Naive B cell (primary cell): ENCODE results near the gene VILL. TPM values are rescaled to one million over a fixed set of nuclear protein-coding genes. Genes with fewer than 3 reads are reported as not detected.

Experiments
- ATAC-seq, 2 donors: fragments of 150-1000 bp; cut with Tn5 transposase; 2 replicates each; pipeline ENCODE4 v1.10.0; 2021; ENCODE audit warnings: low read depth in 2 of 2, mild to moderate bottlenecking in 2 of 2, moderate library complexity in 2 of 2
- DNase-seq: peaks from one replicate; pipeline ENCODE4 v3.0.0; 2022
- H3K27ac Mint-ChIP-seq, 6 donors: one replicate each; pipeline ENCODE4 v1.8.0; 2020 to 2022; ENCODE audit warnings: mild to moderate bottlenecking in 6 of 6, mixed read lengths in 6 of 6, moderate library complexity in 5 of 6, inconsistent platforms in 2 of 6
- H3K27me3 Mint-ChIP-seq, 3 donors: one replicate each; pipeline ENCODE4 v1.8.0; 2021 to 2022; ENCODE audit warnings: mixed read lengths in 3 of 3, mild to moderate bottlenecking in 1 of 3
- H3K36me3 Mint-ChIP-seq, 2 donors: one replicate each; pipeline ENCODE4 v1.8.0; 2020 to 2022; ENCODE audit warnings: mixed read lengths in 2 of 2, inconsistent platforms in 1 of 2, mild to moderate bottlenecking in 1 of 2
- H3K4me1 Mint-ChIP-seq, 3 donors: one replicate each; pipeline ENCODE4 v1.8.0; 2020 to 2022; ENCODE audit warnings: mixed read lengths in 3 of 3, inconsistent platforms in 1 of 3, mild to moderate bottlenecking in 1 of 3, moderate library complexity in 1 of 3
- H3K4me3 Mint-ChIP-seq, 8 donors: one replicate each; pipeline ENCODE4 v1.8.0; 2020 to 2022; ENCODE audit warnings: mild to moderate bottlenecking in 8 of 8, mixed read lengths in 8 of 8, moderate library complexity in 8 of 8, inconsistent platforms in 2 of 8
- H3K9me3 Mint-ChIP-seq, 7 donors: one replicate each; pipeline ENCODE4 v1.8.0; 2020 to 2022; ENCODE audit warnings: mixed read lengths in 7 of 7, mild to moderate bottlenecking in 5 of 7, inconsistent platforms in 2 of 7, moderate library complexity in 1 of 7
- polyA plus RNA-seq, 6 donors: library from polyadenylated mRNA; unstranded; fragments of 300-500 nt; fragmentation: Illumina TruSeq; gene quantifications; one replicate each; pipeline ENCODE4 v1.2.3, GENCODE V29; 2021; ENCODE audit warnings: low read depth in 6 of 6

The VILL gene
- polyA plus RNA-seq, 6 donors from 2014 or later, result 8.4 to 17.8 (median 11.8) TPM

DNA sequence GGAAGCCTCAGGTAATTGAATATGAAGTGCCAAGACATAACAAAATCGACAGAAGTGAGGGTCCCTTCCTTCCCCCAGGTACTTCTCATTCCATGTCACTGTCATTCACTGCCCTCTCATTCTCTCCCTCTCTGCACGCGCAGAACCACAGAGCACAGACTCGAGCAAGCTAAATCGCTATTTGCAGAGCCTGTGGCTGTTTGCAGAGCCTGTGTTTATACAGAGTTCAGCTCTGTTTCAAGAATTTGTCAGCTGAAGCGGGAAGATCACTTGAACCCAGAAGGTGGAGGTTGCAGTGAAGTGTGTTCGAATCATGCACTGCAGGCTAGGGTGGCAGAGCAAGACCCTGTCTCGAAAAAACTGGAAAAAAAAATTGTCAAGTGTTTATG lies 2.5 kb downstream of the VILL start:
- no peak for DNase-seq
- H3K36me3 Mint-ChIP-seq, result peaks cover 8 to 10% of the 10 kb centered on the region in 2 donors
- peak overlapping the region in 5 of 6 donors; percentile 42 to 96 (median 74) for H3K27ac Mint-ChIP-seq
- peak overlapping the region; percentile 92 to 97 (median 96) for H3K4me3 Mint-ChIP-seq
- H3K4me1 Mint-ChIP-seq, result peaks cover 39 to 50% (median 42%) of the 10 kb centered on the region in 3 donors
- H3K9me3 Mint-ChIP-seq, result peaks cover 0 to 2% (median 0%) of the 10 kb centered on the region in 7 donors
- no peak for ATAC-seq
- peaks cover 0 to 6% (median 0%) of the 10 kb centered on the region in 3 donors for H3K27me3 Mint-ChIP-seq

GRCh38 chr3:37993460-37993819 lies 2.9 kb downstream of the VILL start:
- Mint-ChIP-seq H3K27ac (peak overlapping the region; percentile 85 to 96 (median 94)), H3K9me3 (peaks cover 0 to 2% (median 0%) of the 10 kb centered on the region in 7 donors), H3K27me3 (peaks cover 0 to 6% (median 0%) of the 10 kb centered on the region in 3 donors), H3K4me3 (peak overlapping the region; percentile 92 to 97 (median 96)), H3K36me3 (peaks cover 8 to 10% of the 10 kb centered on the region in 2 donors), H3K4me1 (peaks cover 43 to 54% (median 46%) of the 10 kb centered on the region in 3 donors)
- DNase-seq, result no peak
- ATAC-seq, result peak in 1 of 2 donors; percentile 10

DNA sequence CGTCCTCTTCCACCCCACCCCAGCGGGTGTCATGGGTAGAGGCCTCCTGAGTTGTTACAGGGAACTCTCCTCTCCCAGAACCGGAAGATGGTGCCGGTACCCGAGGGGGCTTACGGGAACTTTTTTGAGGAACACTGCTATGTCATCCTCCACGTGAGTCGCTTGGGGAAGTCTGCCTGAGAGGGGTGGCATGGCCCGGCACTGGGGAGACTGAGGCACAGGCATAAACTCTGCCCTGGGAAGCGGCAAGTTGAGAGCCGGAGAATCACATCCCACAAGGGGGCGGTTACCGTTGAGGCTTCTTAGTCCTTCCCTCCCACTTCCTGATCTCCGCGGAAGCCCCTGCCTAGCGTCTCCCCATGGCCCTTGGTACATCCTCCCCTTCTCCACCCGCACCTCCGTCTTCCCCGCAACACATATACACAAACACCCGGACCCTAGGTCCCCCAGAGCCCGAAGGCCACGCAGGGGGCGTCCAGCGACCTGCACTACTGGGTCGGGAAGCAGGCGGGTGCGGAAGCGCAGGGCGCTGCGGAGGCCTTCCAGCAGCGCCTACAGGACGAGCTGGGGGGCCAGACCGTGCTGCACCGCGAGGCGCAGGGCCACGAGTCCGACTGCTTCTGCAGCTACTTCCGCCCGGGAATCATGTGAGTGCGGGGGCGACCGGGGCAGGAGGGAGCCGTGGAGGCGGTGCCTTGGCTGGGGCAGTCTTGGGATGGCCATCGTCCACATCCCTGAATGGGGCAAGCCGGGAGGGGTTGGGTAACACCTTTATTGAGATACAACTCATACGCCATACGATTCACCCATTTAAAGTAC lies 3.4 kb downstream of the VILL start:
- Mint-ChIP-seq H3K27me3 (peaks cover 0 to 6% (median 0%) of the 10 kb centered on the region in 3 donors), H3K9me3 (peaks cover 0 to 2% (median 0%) of the 10 kb centered on the region in 7 donors), H3K4me3 (peak overlapping the region; percentile 92 to 97 (median 96)), H3K27ac (peak overlapping the region; percentile 85 to 96 (median 94)), H3K4me1 (peaks cover 48 to 57% (median 52%) of the 10 kb centered on the region in 3 donors), H3K36me3 (peaks cover 8 to 10% of the 10 kb centered on the region in 2 donors)
- ATAC-seq, result peak; percentile 44 to 51
- DNase-seq, result peak; percentile 62

GRCh38 chr3:37994639-37994972 lies 4.0 kb downstream of the VILL start:
- Mint-ChIP-seq H3K36me3 (peaks cover 8 to 10% of the 10 kb centered on the region in 2 donors), H3K9me3 (peaks cover 0 to 2% (median 0%) of the 10 kb centered on the region in 7 donors), H3K27me3 (peaks cover 0 to 6% (median 0%) of the 10 kb centered on the region in 3 donors), H3K27ac (peak overlapping the region; percentile 85 to 96 (median 94)), H3K4me3 (peak overlapping the region; percentile 92 to 97 (median 96)), H3K4me1 (peaks cover 54 to 63% (median 57%) of the 10 kb centered on the region in 3 donors)
- no peak for ATAC-seq
- DNase-seq, result no peak

- peak overlapping the region in 4 of 8 donors; percentile 92 to 97 (median 95) for H3K4me3 Mint-ChIP-seq
- H3K4me1 Mint-ChIP-seq, result peaks cover 56 to 63% (median 61%) of the 10 kb centered on the region in 3 donors
- H3K36me3 Mint-ChIP-seq, result peaks cover 8 to 10% of the 10 kb centered on the region in 2 donors
- peak overlapping the region in 2 of 6 donors; percentile 65 to 81 for H3K27ac Mint-ChIP-seq
- ATAC-seq, result no peak
- peaks cover 0 to 1% (median 0%) of the 10 kb centered on the region in 3 donors for H3K27me3 Mint-ChIP-seq
- DNase-seq, result no peak
- peaks cover 0 to 2% (median 0%) of the 10 kb centered on the region in 7 donors for H3K9me3 Mint-ChIP-seq
These were observed 5.4 kb downstream of the VILL start for GRCh38 chr3:37995652-37996641.

DNA sequence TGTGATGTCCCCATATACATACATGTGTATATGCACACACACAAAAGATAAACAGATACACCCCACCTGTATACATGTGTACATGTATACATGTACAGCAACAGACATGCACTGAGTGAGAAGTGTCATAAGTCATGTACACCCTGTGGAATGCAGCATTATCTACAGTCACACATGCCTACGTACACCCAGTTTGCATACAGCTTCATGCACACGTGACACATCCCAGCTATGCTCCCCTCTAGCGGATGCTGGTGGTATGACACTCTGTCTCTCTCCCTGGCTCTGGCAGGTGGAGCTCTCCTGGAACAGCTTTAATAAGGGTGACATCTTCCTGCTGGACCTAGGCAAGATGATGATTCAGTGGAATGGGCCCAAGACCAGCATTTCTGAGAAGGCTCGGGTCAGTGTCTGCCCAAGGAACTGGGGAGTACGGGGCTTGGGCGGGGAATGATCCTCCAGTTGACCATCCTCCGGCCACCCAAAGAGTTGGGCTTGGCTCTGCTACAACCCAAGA lies 6.3 kb downstream of the VILL start:
- peaks cover 56 to 63% (median 61%) of the 10 kb centered on the region in 3 donors for H3K4me1 Mint-ChIP-seq
- H3K9me3 Mint-ChIP-seq, result peaks cover 0 to 2% (median 0%) of the 10 kb centered on the region in 7 donors
- no peaks in the 10 kb centered on the region for H3K27me3 Mint-ChIP-seq
- peaks cover 8 to 10% of the 10 kb centered on the region in 2 donors for H3K36me3 Mint-ChIP-seq
- peak; percentile 65 for DNase-seq
- H3K4me3 Mint-ChIP-seq, result peak overlapping the region in 7 of 8 donors; percentile 38 to 92 (median 61)
- peak; percentile 55 to 59 for ATAC-seq
- peak overlapping the region; percentile 18 to 92 (median 76) for H3K27ac Mint-ChIP-seq

DNA sequence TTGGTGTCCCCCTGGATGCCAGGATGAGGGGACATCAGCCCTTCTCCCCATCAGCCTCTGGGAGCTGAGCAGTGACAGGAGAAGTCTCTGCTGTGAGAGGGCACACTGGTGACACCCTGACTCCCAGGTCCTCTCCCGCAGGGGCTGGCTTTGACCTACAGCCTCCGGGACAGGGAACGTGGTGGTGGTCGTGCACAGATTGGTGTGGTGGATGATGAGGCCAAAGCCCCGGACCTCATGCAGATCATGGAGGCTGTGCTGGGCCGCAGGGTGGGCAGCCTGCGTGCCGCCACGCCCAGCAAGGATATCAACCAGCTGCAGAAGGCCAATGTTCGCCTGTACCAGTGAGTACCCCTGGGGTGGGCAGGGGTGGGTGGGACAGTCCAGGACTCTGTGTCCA lies 6.8 kb downstream of the VILL start:
- Mint-ChIP-seq H3K9me3 (peaks cover 0 to 2% (median 0%) of the 10 kb centered on the region in 7 donors), H3K4me3 (peak overlapping the region in 2 of 8 donors; percentile 2 to 34), H3K4me1 (peaks cover 56 to 63% (median 61%) of the 10 kb centered on the region in 3 donors), H3K27me3 (no peaks in the 10 kb centered on the region), H3K27ac (peak overlapping the region in 1 of 6 donors; percentile 81), H3K36me3 (peaks cover 8 to 10% of the 10 kb centered on the region in 2 donors)
- DNase-seq, result no peak
- ATAC-seq, result no peak

- DNase-seq (no peak), ATAC-seq (no peak)
- Mint-ChIP-seq H3K9me3 (peaks cover 0 to 2% (median 0%) of the 10 kb centered on the region in 7 donors), H3K4me1 (peaks cover 57 to 63% (median 61%) of the 10 kb centered on the region in 3 donors), H3K4me3 (peak overlapping the region in 6 of 8 donors; percentile 77 to 90 (median 82)), H3K36me3 (peaks cover 8 to 10% of the 10 kb centered on the region in 2 donors), H3K27me3 (no peaks in the 10 kb centered on the region), H3K27ac (peak overlapping the region; percentile 28 to 98 (median 96))
These were observed 7.3 kb downstream of the VILL start for GRCh38 chr3:37997791-37998370.

DNA sequence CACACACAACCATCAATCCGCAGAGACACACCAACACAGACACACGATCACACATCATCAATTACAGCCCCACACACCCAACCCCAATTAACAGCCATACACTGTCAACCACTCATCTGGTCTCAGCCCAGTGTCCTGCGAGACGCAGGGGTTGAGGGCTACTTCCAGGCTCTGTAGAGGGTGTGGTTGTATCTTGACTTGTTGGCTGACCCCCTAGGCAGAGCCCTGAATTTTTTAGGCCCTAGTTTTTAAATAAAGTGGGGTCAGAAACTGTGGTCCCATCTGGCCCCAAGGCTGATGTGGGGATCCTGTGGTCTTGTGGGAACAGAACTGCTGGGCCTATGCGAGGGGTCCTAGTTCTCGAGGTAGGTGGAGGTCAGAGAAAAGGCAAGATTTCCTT lies 9.2 kb downstream of the VILL start:
- DNase-seq, result no peak
- H3K9me3 Mint-ChIP-seq, result peaks cover 0 to 2% (median 0%) of the 10 kb centered on the region in 7 donors
- ATAC-seq, result no peak
- H3K36me3 Mint-ChIP-seq, result peaks cover 8 to 10% of the 10 kb centered on the region in 2 donors
- no peaks in the 10 kb centered on the region for H3K27me3 Mint-ChIP-seq
- H3K4me3 Mint-ChIP-seq, result peak overlapping the region in 6 of 8 donors; percentile 48 to 81 (median 58)
- H3K27ac Mint-ChIP-seq, result peak overlapping the region in 2 of 6 donors; percentile 44 to 95
- H3K4me1 Mint-ChIP-seq, result peaks cover 48 to 63% (median 49%) of the 10 kb centered on the region in 3 donors

- DNase-seq, result no peak
- H3K9me3 Mint-ChIP-seq, result peaks cover 0 to 2% (median 0%) of the 10 kb centered on the region in 7 donors
- ATAC-seq, result no peak
- H3K36me3 Mint-ChIP-seq, result peaks cover 8 to 10% of the 10 kb centered on the region in 2 donors
- H3K27ac Mint-ChIP-seq, result peak overlapping the region in 3 of 6 donors; percentile 26 to 95 (median 32)
- no peaks in the 10 kb centered on the region for H3K27me3 Mint-ChIP-seq
- peaks cover 44 to 62% (median 46%) of the 10 kb centered on the region in 3 donors for H3K4me1 Mint-ChIP-seq
- peak overlapping the region in 4 of 8 donors; percentile 23 to 81 (median 36) for H3K4me3 Mint-ChIP-seq
These were observed 9.8 kb downstream of the VILL start for GRCh38 chr3:38000242-38000916.

DNA sequence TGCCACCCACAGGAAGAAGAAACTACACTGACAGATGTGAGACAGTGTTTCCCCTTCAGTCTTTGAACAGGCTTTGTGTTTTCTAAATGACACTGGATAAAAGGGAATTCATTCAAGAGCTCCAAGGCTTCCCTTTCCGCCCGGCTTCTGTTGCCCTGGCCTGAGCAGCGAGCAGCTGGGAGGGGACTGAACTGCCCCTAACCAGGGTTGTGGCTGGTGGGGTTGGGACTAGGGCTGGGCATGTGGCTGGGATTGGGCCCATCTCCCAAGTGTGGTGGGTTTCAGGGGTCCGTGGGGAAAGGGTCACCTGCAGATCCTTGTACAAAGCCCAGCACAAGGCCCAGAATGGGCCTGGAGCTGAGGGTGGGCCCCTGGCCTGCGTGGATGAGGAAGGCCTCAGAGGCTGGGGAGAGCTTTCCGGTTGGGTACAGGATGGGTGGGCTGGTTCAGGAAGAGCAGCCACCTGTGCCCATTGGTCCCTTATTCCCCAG lies 10.4 kb downstream of the VILL start:
- Mint-ChIP-seq H3K4me3 (no peak overlapping the region), H3K36me3 (peaks cover 8 to 10% of the 10 kb centered on the region in 2 donors), H3K27me3 (no peaks in the 10 kb centered on the region), H3K27ac (peak overlapping the region in 1 of 6 donors; percentile 32), H3K4me1 (peaks cover 39 to 57% (median 40%) of the 10 kb centered on the region in 3 donors), H3K9me3 (peaks cover 0 to 2% (median 0%) of the 10 kb centered on the region in 7 donors)
- DNase-seq (no peak), ATAC-seq (no peak)
